HG03520 (cell line): ENCODE measurements around the gene LRP10.
"Not testable (repeated sequence)": the region's sequence is repeated elsewhere in the genome, so short reads cannot be mapped to it uniquely, and the experiment has no call there.

ENCODE experiments used
- ATAC-seq: cut with Tn5 transposase; IDR thresholded peaks from one replicate; pipeline ENCODE4 v1.9.1; 2021; ENCODE audit warnings: mild to moderate bottlenecking, moderate library complexity; ENCODE audit not compliant: unreplicated experiment

LRP10 gene

DNA sequence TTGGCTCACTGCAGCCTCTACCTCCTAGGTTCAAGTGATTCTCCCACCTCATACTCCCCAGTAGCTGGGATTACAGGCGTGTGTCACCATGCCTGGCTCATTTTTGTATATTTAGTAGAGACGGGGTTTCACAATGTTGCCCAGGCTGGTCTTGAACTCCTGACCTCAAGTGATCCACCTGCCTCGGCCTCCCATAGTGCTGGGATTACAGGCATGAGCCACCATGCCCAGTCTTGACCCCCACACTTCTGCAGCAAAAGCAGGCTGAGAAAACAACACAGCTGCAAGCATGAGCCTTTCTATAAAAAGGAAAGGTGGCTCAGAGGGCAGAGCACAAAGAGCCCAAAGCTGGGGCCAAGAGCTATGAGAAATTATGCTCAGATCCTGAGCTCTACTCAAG is 11.2 kb upstream of the LRP10 start:
- not testable (repeated sequence) for ATAC-seq

DNA sequence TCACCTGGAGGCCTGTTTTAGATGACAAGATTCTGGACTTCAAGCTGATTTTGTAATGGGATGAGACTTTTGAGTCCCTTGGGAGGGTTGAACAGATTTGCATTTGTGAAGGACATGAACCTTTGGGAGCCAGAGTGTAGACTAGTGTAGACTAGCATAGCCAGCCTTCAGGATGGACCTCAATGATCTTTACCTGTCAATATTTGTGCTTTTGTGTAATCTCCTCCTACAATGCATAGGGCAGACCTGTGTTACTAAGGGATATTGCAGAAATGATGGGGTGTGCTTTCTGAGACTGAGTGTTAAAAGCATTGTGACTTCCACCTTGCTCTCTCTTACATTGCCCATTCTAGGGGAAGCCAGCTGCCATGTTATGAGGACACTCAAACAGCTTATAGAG is 9.9 kb upstream of the LRP10 start:
- no peak for ATAC-seq

DNA sequence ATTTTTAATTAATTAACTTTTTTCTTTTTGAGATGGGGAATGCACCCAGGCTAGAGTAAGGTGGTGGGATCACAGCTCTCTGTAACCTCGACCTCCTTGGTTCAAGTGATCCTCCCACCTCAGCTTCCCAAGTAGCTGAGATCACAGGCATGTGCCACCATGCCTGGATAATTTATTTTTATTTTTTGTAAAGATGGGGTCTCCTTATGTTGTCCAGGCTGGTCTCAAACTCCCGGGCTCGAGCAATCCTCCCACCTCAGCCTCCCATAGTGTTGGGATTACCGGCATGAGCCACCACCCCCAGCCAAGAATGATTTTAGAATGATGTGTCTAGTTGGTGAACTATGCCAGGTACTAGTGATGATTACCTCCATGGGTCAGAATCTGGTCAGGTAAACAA is 6.6 kb upstream of the LRP10 start:
- ATAC-seq, result no peak

DNA sequence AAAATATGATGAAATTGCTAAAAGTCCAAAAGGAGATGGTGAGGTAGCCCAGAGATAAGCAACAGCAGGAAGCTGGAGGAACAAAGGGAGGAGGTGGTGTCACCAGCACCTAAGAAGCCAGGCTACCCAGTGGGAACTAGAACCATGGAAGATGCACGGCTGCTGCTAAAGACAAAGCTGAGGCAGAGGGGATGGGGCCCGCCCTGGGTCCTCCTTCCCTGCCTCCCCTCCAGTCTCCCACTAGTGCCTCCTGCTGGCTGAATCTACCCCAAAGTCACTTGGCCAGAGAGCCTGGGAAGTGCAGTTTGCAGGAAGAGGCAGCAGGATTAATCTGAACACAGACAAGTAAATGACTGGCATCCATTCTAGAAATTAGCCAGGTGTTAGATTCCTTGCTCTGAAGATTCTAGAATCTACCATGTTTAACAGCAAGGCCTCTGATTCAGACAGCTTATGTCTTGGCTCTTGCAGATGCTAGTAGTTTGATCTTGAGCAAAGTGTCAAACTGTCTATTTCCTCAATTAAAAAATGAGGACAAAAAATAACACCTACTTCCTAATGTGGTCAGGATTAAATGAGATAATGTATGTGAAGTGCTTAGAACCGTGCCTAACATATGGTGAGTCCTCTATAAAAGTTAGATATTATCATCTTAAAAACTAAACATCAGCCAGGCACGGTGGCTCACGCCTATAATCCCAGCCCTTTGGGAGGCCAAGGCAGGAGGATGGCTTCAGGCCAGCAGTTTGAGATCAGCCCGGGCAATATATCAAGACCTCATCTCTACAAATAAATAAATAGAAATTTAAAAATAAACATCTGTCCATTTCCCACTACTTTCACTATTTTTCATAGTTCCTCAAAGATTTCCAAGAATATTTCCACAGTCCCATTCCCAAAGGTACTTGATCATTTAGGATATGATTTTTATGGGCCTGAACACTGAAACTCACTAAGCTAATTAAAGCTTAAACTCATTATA is 5.8 kb upstream of the LRP10 start:
- ATAC-seq, result no peak

DNA sequence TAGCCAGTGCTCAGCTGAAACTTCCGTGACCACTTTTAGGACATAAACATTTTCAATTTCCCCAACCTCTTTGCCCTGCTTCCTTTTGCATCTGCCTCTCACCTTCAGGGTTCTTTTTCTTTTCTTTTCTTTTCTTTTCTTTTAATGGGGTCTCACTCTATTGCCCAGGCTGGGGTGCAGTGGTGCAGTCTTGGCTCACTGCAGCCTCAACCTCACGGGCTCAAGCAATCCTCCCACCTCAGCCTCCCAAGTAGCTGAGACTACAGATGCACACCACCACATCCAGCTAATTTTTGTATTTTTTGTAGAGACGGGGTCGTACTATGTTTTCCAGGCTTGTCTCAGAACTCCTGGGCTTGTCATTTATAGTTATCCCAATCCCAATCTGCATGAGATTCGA is 4.7 kb upstream of the LRP10 start:
- no peak for ATAC-seq

DNA sequence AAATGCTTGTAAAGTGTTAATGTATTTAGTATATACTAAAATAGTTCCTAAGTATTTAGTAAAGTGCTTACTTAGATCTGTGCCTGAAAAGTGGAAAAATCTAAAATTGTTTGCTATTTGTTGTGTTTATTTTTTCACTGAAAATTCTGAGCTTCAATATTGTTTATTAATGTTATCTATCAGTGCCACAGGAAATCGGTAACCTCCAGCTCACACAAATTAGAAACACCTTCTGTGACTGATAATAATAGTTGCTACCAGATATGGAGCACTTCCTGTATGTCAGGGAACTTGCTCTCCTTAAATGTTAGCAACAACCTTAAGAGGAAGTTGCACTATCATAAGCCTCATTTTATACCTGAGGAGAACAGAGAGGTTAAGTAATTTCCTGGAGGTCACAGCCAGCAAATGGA is 723 bp upstream of the LRP10 start:
- ATAC-seq, result peak; percentile 42

DNA sequence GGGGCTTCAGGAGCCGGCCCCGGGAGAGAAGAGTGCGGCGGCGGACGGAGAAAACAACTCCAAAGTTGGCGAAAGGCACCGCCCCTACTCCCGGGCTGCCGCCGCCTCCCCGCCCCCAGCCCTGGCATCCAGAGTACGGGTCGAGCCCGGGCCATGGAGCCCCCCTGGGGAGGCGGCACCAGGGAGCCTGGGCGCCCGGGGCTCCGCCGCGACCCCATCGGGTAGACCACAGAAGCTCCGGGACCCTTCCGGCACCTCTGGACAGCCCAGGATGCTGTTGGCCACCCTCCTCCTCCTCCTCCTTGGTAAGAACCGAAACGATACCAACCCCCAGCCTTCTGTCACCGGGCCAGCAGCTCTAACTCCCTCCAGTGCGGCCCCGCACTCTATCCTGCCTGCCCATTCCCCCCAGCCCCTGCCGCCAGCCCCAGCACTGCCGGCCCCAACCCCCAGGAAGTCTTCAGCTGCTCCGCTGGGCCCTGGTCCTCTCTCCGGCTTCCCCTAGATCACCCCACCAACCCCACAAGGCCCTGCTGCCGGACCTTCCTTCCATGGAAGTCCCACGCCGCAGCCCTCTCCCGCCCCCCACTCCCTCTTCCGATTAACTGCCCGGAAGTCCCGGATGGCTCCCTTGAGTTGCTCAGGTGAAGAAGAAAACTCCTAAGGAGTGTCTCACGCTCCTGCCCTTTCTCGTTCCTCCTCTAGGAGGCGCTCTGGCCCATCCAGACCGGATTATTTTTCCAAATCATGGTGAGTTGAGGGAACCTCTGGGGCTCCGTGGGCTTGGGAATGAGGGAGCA is 693 bp downstream of the LRP10 start:
- ATAC-seq, result no peak

DNA sequence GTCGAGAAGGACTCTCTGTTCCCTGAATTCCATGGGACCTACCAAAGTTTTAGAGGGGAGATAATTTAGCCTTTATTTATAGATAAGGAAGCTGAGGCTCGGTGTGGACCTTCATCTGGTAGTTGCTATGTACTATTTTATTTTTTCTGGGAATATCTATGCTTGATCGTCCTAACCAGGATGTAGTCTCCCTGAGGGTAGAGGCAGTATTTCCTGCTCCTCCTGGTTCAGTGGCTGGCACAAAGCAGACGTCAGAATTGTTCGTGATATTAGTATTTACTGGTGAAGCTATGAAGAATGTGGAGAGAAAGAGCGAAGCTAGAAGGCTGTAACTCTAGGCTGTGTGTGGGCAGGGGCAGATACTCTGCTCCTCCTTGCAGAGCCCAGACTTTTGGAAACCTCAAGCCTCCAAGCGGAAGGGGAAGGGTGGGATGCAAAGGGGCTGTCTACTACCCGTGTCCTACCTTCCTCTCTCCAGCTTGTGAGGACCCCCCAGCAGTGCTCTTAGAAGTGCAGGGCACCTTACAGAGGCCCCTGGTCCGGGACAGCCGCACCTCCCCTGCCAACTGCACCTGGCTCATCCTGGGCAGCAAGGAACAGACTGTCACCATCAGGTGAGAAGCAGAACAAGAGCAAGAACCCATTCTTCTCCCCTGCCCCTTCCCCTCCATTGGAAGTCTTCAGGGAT is 1.4 kb downstream of the LRP10 start:
- no peak for ATAC-seq

DNA sequence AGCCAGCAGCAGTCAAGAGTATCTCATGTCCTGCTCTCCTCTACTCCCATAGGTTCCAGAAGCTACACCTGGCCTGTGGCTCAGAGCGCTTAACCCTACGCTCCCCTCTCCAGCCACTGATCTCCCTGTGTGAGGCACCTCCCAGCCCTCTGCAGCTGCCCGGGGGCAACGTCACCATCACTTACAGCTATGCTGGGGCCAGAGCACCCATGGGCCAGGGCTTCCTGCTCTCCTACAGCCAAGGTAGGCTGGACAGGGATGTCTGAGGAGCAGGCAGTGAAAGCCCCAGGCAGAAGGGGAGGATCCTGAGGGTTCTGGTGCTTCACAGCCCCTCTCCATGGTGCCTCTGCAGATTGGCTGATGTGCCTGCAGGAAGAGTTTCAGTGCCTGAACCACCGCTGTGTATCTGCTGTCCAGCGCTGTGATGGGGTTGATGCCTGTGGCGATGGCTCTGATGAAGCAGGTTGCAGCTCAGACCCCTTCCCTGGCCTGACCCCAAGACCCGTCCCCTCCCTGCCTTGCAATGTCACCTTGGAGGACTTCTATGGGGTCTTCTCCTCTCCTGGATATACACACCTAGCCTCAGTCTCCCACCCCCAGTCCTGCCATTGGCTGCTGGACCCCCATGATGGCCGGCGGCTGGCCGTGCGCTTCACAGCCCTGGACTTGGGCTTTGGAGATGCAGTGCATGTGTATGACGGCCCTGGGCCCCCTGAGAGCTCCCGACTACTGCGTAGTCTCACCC is 3.6 kb downstream of the LRP10 start:
- no peak for ATAC-seq

DNA sequence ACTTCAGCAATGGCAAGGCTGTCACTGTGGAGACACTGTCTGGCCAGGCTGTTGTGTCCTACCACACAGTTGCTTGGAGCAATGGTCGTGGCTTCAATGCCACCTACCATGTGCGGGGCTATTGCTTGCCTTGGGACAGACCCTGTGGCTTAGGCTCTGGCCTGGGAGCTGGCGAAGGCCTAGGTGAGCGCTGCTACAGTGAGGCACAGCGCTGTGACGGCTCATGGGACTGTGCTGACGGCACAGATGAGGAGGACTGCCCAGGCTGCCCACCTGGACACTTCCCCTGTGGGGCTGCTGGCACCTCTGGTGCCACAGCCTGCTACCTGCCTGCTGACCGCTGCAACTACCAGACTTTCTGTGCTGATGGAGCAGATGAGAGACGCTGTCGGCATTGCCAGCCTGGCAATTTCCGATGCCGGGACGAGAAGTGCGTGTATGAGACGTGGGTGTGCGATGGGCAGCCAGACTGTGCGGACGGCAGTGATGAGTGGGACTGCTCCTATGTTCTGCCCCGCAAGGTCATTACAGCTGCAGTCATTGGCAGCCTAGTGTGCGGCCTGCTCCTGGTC is 4.3 kb downstream of the LRP10 start:
- ATAC-seq, result no peak

DNA sequence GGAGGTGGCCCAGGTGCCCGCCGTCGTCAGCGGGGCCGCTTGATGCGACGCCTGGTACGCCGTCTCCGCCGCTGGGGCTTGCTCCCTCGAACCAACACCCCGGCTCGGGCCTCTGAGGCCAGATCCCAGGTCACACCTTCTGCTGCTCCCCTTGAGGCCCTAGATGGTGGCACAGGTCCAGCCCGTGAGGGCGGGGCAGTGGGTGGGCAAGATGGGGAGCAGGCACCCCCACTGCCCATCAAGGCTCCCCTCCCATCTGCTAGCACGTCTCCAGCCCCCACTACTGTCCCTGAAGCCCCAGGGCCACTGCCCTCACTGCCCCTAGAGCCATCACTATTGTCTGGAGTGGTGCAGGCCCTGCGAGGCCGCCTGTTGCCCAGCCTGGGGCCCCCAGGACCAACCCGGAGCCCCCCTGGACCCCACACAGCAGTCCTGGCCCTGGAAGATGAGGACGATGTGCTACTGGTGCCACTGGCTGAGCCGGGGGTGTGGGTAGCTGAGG is 5.5 kb downstream of the LRP10 start:
- ATAC-seq, result no peak

DNA sequence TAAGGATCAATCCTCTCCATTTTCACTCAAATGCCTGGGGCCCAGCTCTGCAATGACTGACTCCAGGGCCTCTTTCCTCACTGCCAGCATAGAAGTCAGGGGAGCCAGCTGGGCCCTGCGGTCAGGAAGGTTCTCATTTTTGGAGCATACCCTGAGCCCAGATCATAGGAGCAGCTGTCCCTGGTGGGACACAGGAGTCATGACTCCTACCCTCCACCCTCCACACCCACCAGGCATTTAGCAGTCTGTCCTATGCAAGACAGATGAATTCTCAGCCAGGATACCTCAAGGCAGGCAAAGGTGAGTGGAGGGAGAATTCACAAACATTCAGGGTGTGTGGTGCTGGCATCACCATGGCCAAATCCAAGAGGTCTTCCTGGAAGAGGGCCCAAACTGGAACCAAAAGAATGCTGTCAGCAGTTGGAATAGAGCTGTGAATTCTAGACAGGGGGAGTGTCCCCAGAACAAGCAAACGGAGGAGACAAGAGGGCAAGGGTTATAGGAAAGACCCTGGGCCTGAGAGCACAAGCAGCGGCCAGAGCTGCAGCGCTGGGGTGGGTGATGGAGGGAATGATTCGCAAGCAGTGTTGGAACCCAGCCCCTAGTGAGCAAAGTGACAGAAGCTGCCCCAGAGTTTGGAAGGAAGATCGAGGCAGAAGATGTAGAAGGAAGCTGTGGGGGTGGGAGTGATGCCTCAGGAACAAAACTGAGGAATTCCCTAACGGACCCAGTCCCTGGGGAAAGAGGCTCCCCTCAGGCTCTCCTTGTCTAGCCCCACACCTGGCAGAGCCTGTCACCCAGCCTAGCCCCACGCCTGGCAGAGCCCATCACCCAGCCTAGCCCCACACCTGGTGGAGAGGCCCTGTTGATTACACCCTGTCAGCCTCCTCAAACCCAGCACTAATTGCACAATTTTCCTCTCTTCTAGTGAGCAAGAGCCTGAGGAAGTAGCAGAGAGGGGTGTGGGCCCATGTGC is 7.0 kb downstream of the LRP10 start:
- no peak for ATAC-seq

DNA sequence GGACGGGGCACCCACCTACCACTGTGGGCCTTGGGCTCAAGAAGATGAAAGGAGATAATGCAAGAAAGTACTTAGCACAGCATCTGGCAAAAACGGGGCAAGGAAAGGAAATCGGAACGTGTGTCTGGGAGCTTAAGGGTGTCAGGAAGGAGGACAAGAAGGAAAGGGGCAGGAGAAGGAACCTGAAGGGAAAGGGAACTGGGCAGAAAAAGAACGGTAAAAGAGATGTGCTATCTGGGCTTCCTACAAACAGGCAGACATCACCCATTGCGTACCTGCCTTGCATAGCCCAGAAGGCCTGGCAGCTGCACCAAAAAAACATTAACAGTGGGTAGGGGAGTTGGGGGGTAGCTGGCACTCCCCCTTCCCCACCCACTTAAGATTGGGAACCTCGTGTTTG is 10.5 kb downstream of the LRP10 start:
- no peak for ATAC-seq

DNA sequence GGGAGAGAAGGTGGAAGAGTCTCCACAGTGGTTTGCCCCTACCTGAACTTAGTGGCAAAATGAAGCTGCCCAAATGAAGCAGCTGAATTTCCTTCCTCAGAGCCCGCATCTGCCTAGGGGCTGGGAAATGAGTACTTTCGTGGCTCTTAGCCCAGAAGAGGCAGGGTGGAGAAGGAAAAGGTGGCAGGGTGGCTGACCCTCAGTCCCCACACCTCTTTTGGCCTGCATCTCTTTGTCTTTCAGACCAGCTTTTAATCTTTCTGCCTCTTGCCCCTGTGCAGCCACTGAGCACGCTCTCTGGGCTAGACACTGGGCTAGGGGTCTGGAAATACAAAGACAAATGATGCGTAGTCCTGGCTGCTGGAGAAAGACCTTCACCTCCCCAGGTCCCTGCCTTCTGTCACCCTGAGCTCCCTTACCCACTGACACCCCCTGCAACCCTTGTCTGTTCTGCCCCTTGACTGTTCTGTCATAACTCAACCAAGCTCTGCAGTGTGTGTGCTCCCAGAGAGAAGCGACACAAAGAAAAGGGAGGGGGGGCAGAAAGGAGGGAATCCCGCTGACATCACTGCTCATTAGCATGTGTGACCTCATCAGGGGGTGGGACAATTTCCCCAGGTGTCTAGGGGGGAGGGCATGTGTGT is 11.1 kb downstream of the LRP10 start:
- no peak for ATAC-seq

DNA sequence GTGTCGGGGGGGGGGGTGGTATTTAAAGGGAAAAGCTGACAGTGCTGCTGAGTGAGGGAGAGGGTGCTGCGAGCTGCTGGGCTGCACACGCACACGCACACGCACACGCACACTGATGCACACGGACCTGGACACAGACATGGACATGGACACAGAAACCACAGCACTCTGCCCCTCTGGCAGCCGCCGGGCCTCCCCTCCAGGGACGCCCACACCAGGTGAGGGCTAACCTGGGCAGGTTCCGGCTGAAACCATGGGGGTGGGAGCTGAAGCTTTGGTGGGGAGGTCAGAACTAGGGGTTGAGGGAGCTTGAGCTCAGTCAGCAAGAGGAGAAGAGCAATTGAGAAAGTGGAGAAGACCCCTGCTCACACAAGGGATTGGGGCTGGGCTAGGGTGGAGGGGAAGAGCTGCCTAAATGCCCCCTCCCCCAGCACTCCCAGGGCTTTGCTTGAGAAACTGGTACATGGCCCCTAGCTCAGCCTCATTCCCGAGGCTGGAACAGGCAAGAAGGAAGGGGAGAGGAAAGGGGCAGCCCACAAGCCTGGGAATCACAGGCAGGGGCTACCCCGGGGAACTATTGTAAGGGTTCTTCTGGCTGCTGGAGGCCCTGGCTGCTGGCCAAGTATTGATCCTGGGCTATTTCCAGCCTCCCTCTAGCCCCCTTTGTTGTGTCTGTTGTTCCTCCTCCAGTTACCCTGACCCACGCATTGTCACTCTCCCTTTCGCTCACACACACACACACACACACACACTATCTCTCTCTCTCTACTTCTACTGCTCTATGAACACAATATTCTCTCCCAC is 11.8 kb downstream of the LRP10 start, which contains the start of gene REM2:
REM2 (plus strand) TSS at position 50 of the 804 bp plus-strand sequence; CDS start at position 116, 66 bp downstream.
- ATAC-seq, result no peak

DNA sequence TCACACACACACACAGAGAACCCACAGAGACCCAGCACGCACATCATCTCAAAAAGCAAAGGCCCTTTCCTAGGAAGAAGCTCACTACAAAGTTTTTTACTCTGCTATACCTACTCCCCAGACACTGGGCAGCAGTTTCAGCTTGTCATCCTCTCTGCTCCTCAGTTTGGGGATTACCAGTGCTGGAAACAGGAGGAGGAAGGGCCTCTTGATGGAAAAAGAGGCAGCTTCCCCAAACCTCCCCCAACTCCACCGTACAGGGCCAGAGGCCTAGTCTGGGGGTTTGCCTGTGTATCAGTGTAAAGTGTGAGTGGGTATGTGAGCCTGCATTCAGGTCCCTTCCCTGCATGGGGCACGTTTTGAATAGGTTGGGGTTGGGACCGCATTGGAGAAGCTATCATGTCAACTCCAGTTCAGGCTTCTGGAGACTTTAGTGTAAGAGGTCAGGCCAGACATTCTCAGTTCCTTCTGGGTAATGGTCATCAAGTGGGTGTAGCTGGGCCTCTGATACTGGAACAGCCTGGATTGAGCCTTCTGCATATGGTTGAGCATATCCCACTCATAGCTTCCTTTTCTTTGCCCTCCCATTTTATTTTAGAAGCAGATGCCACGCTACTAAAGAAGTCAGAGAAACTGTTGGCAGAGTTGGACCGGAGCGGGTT is 12.7 kb downstream of the LRP10 start:
- ATAC-seq, result no peak
